GM12891 (cell line): ENCODE results near the gene DUS2.

Experiments
- POLR2A ChIP-seq: IDR thresholded peaks from 2 replicates; pipeline ENCODE4 v1.6.1; 2011; ENCODE audit warnings: low read depth, low read length, control low read depth
- POLR2AphosphoS5 ChIP-seq: IDR thresholded peaks from 2 replicates; pipeline ENCODE4 v1.6.1; 2011; ENCODE audit warnings: low read depth, low read length, control low read depth
- SPI1 ChIP-seq: IDR thresholded peaks from 2 replicates; pipeline ENCODE4 v1.6.1; 2011; ENCODE audit warnings: low read depth, low read length, control low read depth
- TAF1 ChIP-seq: IDR thresholded peaks from 2 replicates; pipeline ENCODE4 v1.6.1; 2011; ENCODE audit warnings: low read depth, low read length, control low read depth

- no peak for TF ChIP-seq POLR2AphosphoS5
- TF ChIP-seq SPI1 = no peak
- TF ChIP-seq TAF1 = no peak
- no peak for TF ChIP-seq POLR2A
These were observed 82.5 kb downstream of the DUS2 start for GRCh38 chr16:68105611-68106010.
